GM23248 (cell line): Measurements from ENCODE around the gene KCNQ2. TPM values are rescaled to one million over a fixed set of nuclear protein-coding genes. Genes with fewer than 3 reads are reported as not detected.

Source experiments
- DNase-seq: peaks from one replicate; pipeline ENCODE4 v3.0.0-alpha.2; 2015
- H2AFZ ChIP-seq: fragments of 200-600 bp; sonication (generic); 2 replicates; pipeline ENCODE4 v1.6.1; 2016; ENCODE audit warnings: antibody characterized with exemption
- H3F3A ChIP-seq: fragments of 200-600 bp; sonication (generic); 2 replicates; pipeline ENCODE4 v1.6.1; 2016; ENCODE audit warnings: mild to moderate bottlenecking, antibody characterized with exemption, mixed run types; ENCODE audit not compliant: insufficient read depth
- H3K27ac ChIP-seq: fragments of 200-600 bp; sonication (generic); 2 replicates; pipeline ENCODE4 v1.5.1; 2016; ENCODE audit warnings: mild to moderate bottlenecking
- H3K27me3 ChIP-seq: fragments of 200-600 bp; sonication (generic); replicated peaks from 2 replicates; pipeline ENCODE4 v1.6.1; 2016; ENCODE audit warnings: mild to moderate bottlenecking; ENCODE audit not compliant: insufficient read depth
- H3K36me3 ChIP-seq: fragments of 200-600 bp; sonication (generic); 2 replicates; pipeline ENCODE4 v1.6.1; 2016; ENCODE audit warnings: low read depth, mild to moderate bottlenecking
- H3K4me1 ChIP-seq: fragments of 200-600 bp; sonication (generic); 2 replicates; pipeline ENCODE4 v1.6.1; 2016; ENCODE audit warnings: mild to moderate bottlenecking; ENCODE audit not compliant: insufficient read depth
- H3K4me2 ChIP-seq: fragments of 200-600 bp; sonication (generic); one replicate; pipeline ENCODE4 v1.6.1; 2016; ENCODE audit warnings: mild to moderate bottlenecking; ENCODE audit not compliant: unreplicated experiment
- H3K4me3 ChIP-seq: fragments of 200-600 bp; sonication (generic); 2 replicates; pipeline ENCODE4 v1.5.1; 2016; ENCODE audit warnings: mild to moderate bottlenecking
- H3K79me2 ChIP-seq: fragments of 200-600 bp; sonication (generic); 2 replicates; pipeline ENCODE4 v1.6.1; 2016; ENCODE audit warnings: mild to moderate bottlenecking; ENCODE audit not compliant: insufficient read depth
- H3K9ac ChIP-seq: fragments of 200-600 bp; sonication (generic); 2 replicates; pipeline ENCODE4 v1.6.1; 2016; ENCODE audit warnings: mild to moderate bottlenecking
- H3K9me2 ChIP-seq: fragments of 200-600 bp; sonication (generic); 2 replicates; pipeline ENCODE4 v1.6.1; 2016; ENCODE audit warnings: mixed run types, mild to moderate bottlenecking, moderate library complexity; ENCODE audit not compliant: insufficient read depth
- H3K9me3 ChIP-seq: fragments of 200-600 bp; sonication (generic); one replicate; pipeline ENCODE4 v1.6.1; 2017; ENCODE audit warnings: low read depth
- H4K20me1 ChIP-seq: fragments of 200-600 bp; sonication (generic); 2 replicates; pipeline ENCODE4 v1.6.0; 2016; ENCODE audit not compliant: insufficient read depth
- EZH2 ChIP-seq: fragments of 200-600 bp; sonication (generic); IDR thresholded peaks from 2 replicates; pipeline ENCODE4 v1.6.1; 2018; ENCODE audit warnings: antibody characterized with exemption, mild to moderate bottlenecking; ENCODE audit not compliant: insufficient read depth, poor library complexity, severe bottlenecking
- EZH2phosphoT487 ChIP-seq: fragments of 200-600 bp; sonication (generic); IDR thresholded peaks from 2 replicates; pipeline ENCODE4 v1.6.1; 2018; ENCODE audit warnings: antibody characterized with exemption, moderate library complexity, mild to moderate bottlenecking, low read depth; ENCODE audit not compliant: insufficient read depth
- WGBS, 2 experiments: methylation state at CpG; one replicate each; pipeline ENCODE4 v1.1.6; 2015 to 2017; ENCODE audit warnings: low lambda C conversion rate in 2 of 2, low coverage in 1 of 2; ENCODE audit errors: missing lambda C conversion rate in 2 of 2; 5-methylcytosine and 5-hydroxymethylcytosine counted together
- in situ Hi-C: fragments of 300-500 bp; cut with MboI; formaldehyde crosslinking; loops from 2 replicates; pipeline ENCODE4 v1.15.0; 2020
- polyA plus RNA-seq: library from polyadenylated mRNA; unstranded; fragments of >200 nt; fragmentation: Nextera tagmentation; extraction: Ambion mirVana; gene quantifications from 2 replicates; pipeline ENCODE4 v1.2.1, GENCODE V29; 2016
- total RNA-seq: library from RNA; depleted of rRNA; stranded (reverse); fragments of >200 nt; shearing (Covaris generic); gene quantifications from 2 replicates; pipeline ENCODE4 v1.2.3, GENCODE V29; 2014

The KCNQ2 gene
- total and polyA plus RNA-seq, 2 experiments from 2014 or later: 0.38 TPM; not detected in 1

GRCh38 chr20:63415647-63416391 lies 56.6 kb downstream of the KCNQ2 start:
- H3K27ac ChIP-seq: no peak overlapping the region
- no peak for DNase-seq

GRCh38 chr20:63414720-63415430 lies 57.6 kb downstream of the KCNQ2 start:
- no peak overlapping the region for H3K4me2 ChIP-seq
- H3K27ac ChIP-seq: no peak overlapping the region
- WGBS, 2 experiments: 74 to 80% methylated on average over 20 to 45 of the region's 45 CpGs
- H3K4me1 ChIP-seq: no peaks in the 10 kb centered on the region
- no peaks in the 10 kb centered on the region for H3F3A ChIP-seq
- H3K9me2 ChIP-seq: no peaks in the 10 kb centered on the region
- no peaks in the 10 kb centered on the region for H4K20me1 ChIP-seq
- TF ChIP-seq EZH2phosphoT487: no peak
- no peak for TF ChIP-seq EZH2
- H3K36me3 ChIP-seq: no peaks in the 10 kb centered on the region
- peaks cover 15% of the 10 kb centered on the region; the same call in 1 of the 2 replicates for H3K27me3 ChIP-seq
- no peaks in the 10 kb centered on the region for H3K79me2 ChIP-seq
- in situ Hi-C loops: no loop called here
- H2AFZ ChIP-seq: no peak overlapping the region
- no peaks in the 10 kb centered on the region for H3K9me3 ChIP-seq
- no peak overlapping the region for H3K9ac ChIP-seq
- DNase-seq: no peak
- no peak overlapping the region for H3K4me3 ChIP-seq

More at GRCh38 chr20:63415647-63416391, 56.6 kb downstream of the KCNQ2 start:
- no peaks in the 10 kb centered on the region for H3K9me3 ChIP-seq
- H3K9me2 ChIP-seq: no peaks in the 10 kb centered on the region
- H2AFZ ChIP-seq: no peak overlapping the region
- WGBS, 2 experiments: 23 to 40% methylated on average over 21 to 32 of the region's 32 CpGs
- no peak overlapping the region for H3K9ac ChIP-seq
- in situ Hi-C loops: no loop called here
- H3K4me1 ChIP-seq: no peaks in the 10 kb centered on the region
- H4K20me1 ChIP-seq: no peaks in the 10 kb centered on the region
- no peak overlapping the region for H3K4me3 ChIP-seq
- H3K4me2 ChIP-seq: no peak overlapping the region
- TF ChIP-seq EZH2 (no peak), EZH2phosphoT487 (no peak)
- peaks cover 20% of the 10 kb centered on the region; the same call in 1 of the 2 replicates for H3K27me3 ChIP-seq
- H3K79me2 ChIP-seq: no peaks in the 10 kb centered on the region
- H3F3A ChIP-seq: no peaks in the 10 kb centered on the region
- no peaks in the 10 kb centered on the region for H3K36me3 ChIP-seq

GRCh38 chr20:63413963-63414684 lies 58.3 kb downstream of the KCNQ2 start:
- Histone ChIP-seq H3K27me3 (peaks cover 12% of the 10 kb centered on the region; the same call in 1 of the 2 replicates), H3K9me2 (no peaks in the 10 kb centered on the region), H3K4me1 (no peaks in the 10 kb centered on the region), H3K9me3 (no peaks in the 10 kb centered on the region), H3K79me2 (no peaks in the 10 kb centered on the region), H3K4me2 (no peak overlapping the region), H3K4me3 (no peak overlapping the region), H4K20me1 (no peaks in the 10 kb centered on the region), H3K27ac (no peak overlapping the region), H3K9ac (no peak overlapping the region), H2AFZ (no peak overlapping the region), H3F3A (no peaks in the 10 kb centered on the region), H3K36me3 (no peaks in the 10 kb centered on the region)
- in situ Hi-C loops: no loop called here
- 68 to 69% methylated on average over 31 to 33 of the region's 33 CpGs for WGBS, 2 experiments
- no peak for TF ChIP-seq EZH2
- no peak for TF ChIP-seq EZH2phosphoT487
- DNase-seq: no peak

GRCh38 chr20:63413323-63413722 lies 59.1 kb downstream of the KCNQ2 start:
- Histone ChIP-seq H3K27ac (no peak overlapping the region), H3K9me3 (no peaks in the 10 kb centered on the region), H3K9me2 (no peaks in the 10 kb centered on the region), H4K20me1 (no peaks in the 10 kb centered on the region), H3K4me1 (no peaks in the 10 kb centered on the region), H3K4me2 (no peak overlapping the region), H3F3A (no peaks in the 10 kb centered on the region), H2AFZ (no peak overlapping the region), H3K27me3 (peaks cover 12% of the 10 kb centered on the region; the same call in 1 of the 2 replicates), H3K36me3 (no peaks in the 10 kb centered on the region), H3K4me3 (no peak overlapping the region), H3K9ac (no peak overlapping the region), H3K79me2 (no peaks in the 10 kb centered on the region)
- no peak for DNase-seq
- WGBS, 2 experiments: 51 to 57% methylated on average over 13 to 18 of the region's 18 CpGs
- TF ChIP-seq EZH2: no peak
- TF ChIP-seq EZH2phosphoT487: no peak
- in situ Hi-C loops: no loop called here
